SK-N-MC (cell line): ENCODE measurements around the gene FCHSD2.
A peak's percentile ranks its signal among the peaks of the same experiment; 100 is the strongest.

Experiments used
- DNase-seq: peaks from one replicate; pipeline ENCODE4 v3.0.0-alpha.2; 2011; ENCODE audit warnings: low read depth, low spot score
- H3K27ac ChIP-seq: fragments of 200-600 bp; sonication (generic); 2 replicates; pipeline ENCODE4 v1.5.1; 2016; ENCODE audit warnings: mixed run types
- H3K36me3 ChIP-seq: fragments of 200-600 bp; sonication (generic); 2 replicates; pipeline ENCODE4 v1.6.1; 2017; ENCODE audit warnings: antibody characterized with exemption, low read length, mixed read lengths; ENCODE audit not compliant: insufficient read depth
- H3K4me3 ChIP-seq: fragments of 200-600 bp; sonication (generic); 2 replicates; pipeline ENCODE4 v1.5.1; 2016
- H3K9ac ChIP-seq: fragments of 200-600 bp; sonication (generic); 2 replicates; pipeline ENCODE4 v1.8.0; 2017; ENCODE audit warnings: mixed run types, mixed read lengths; ENCODE audit not compliant: insufficient read length
- H3K9me3 ChIP-seq: fragments of 200-600 bp; sonication (generic); 2 replicates; pipeline ENCODE4 v1.6.1; 2017; ENCODE audit warnings: low read depth, mild to moderate bottlenecking, antibody characterized with exemption, low read length, moderate library complexity, mixed read lengths
- EZH2 ChIP-seq: fragments of 200-600 bp; sonication (generic); IDR thresholded peaks from one replicate; pipeline ENCODE4 v1.6.1; 2017; ENCODE audit warnings: antibody characterized with exemption
- FOXP2 ChIP-seq: optimal IDR thresholded peaks from 2 replicates; pipeline ENCODE3; 2011; ENCODE audit warnings: mild to moderate bottlenecking, moderate library complexity; ENCODE audit not compliant: insufficient read depth; ENCODE audit errors: extremely low read length, control extremely low read depth
- POLR2AphosphoS5 ChIP-seq: IDR thresholded peaks from 2 replicates; pipeline ENCODE4 v1.6.1; 2012; ENCODE audit warnings: mild to moderate bottlenecking, low read depth, low read length, borderline replicate concordance

FCHSD2 gene

DNA sequence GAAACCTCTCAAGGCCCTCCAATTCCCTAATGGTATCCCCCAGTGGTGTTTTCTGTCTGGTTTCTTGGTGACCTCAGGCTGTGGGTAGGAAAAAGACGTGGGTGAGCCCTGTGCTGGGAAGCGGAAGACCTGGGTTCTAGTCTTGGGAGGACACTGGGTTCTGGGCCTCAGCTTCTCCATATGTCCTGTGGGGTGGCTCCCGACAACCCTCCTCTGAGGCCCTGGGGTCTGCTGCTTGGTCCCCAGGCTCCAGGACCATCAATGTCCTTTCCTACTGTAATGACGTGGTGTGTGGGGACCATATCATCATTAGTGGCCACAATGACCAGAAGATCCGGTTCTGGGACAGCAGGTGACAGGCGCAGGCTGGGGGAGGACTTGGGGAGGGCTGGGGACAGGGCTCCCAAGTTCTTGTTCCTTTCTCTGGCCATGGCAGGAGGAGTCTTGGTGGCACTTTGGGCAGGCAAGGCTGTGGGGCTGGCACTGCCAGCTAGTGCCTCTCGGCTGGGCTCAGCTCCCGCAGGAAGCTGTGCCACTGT is 315.1 kb downstream of the FCHSD2 start:
- no peak overlapping the region for H3K9ac ChIP-seq
- no peaks in the 10 kb centered on the region for H3K9me3 ChIP-seq
- H3K27ac ChIP-seq: no peak overlapping the region
- no peak for DNase-seq
- TF ChIP-seq POLR2AphosphoS5: no peak
- TF ChIP-seq EZH2: no peak
- no peak overlapping the region for H3K4me3 ChIP-seq
- H3K36me3 ChIP-seq: no peaks in the 10 kb centered on the region

DNA sequence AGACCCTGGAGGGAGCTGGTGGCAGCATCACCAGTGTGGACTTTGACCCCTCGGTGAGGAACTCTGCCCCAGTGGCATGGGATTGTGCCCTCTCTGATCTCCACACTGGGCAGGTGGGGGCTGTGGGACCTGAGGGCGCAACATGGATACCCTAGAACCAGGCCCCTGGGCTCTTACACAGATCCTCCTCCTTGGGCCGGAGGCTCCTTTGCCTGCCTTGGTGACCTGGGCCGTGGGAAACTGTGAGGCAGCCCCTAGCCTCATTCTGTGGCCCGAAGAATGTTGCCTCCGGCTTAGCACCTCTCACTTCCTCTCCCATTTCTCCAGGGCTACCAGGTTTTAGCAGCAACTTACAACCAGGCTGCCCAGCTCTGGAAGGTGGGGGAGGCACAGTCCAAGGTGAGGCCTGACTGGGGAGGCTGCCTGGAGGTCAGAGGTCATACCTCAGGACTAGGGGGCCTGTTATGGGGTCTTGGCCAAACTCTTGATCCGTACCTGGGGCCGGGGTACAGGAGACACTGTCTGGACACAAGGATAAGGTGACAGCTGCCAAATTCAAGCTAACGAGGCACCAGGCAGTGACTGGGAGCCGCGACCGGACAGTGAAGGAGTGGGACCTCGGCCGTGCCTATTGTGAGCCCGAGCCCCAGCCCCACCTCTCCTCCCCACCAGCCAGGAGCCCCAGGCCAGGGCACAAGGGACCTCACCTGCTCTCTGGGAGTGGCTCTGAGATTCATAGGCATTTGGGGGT is 315.8 kb downstream of the FCHSD2 start:
- no peak overlapping the region for H3K27ac ChIP-seq
- no peaks in the 10 kb centered on the region for H3K9me3 ChIP-seq
- H3K4me3 ChIP-seq: no peak overlapping the region
- no peaks in the 10 kb centered on the region for H3K36me3 ChIP-seq
- H3K9ac ChIP-seq: no peak overlapping the region
- DNase-seq: no peak
- TF ChIP-seq FOXP2 (no peak), EZH2 (no peak), POLR2AphosphoS5 (no peak)

- Histone ChIP-seq H3K9ac (no peak overlapping the region), H3K36me3 (no peaks in the 10 kb centered on the region)
Observed at GRCh38 chr11:72825661-72826060, 316.5 kb downstream of the FCHSD2 start.

DNA sequence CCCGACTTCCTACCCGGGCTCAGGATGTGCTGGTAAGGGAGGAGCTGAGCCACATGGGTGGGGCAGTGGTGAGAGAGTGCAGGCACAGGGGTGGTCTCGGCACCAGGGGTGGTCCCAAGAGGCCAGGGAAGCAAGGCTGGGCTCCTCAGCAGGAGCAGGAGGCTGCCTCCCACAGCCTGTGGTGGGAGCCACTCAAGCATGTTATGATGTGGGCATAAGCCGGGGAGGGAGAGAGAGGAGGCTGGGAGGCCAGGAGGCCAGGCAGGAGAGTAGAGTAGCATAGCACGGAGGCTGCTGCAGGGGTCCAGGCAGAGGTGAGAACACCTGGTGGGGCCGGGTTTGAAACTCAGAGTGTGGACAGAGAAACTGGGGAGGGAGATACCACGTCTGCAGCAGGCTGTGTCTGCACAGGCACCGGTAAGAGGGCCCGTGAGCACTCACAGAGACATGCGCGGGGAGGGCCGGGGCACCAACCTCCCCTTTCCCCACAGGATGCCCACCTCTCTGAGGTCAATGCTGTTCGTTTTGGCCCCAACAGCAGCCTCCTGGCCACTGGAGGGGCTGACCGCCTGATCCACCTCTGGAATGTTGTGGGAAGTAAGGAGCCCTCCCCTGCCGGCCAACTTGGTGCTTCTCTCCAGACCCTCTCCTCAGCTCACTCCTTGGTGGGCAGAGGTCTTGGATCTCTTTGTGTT is 317.2 kb downstream of the FCHSD2 start:
- Histone ChIP-seq H3K27ac (no peak overlapping the region), H3K9ac (no peak overlapping the region), H3K36me3 (no peaks in the 10 kb centered on the region), H3K4me3 (no peak overlapping the region), H3K9me3 (no peaks in the 10 kb centered on the region)
- no peak for TF ChIP-seq FOXP2
- no peak for TF ChIP-seq POLR2AphosphoS5
- no peak for TF ChIP-seq EZH2
- no peak for DNase-seq

More at GRCh38 chr11:72825661-72826060, 316.5 kb downstream of the FCHSD2 start:
- DNase-seq: no peak
- no peak for TF ChIP-seq POLR2AphosphoS5
- TF ChIP-seq EZH2: no peak
- H3K9me3 ChIP-seq: no peaks in the 10 kb centered on the region
- H3K4me3 ChIP-seq: no peak overlapping the region
- no peak overlapping the region for H3K27ac ChIP-seq

DNA sequence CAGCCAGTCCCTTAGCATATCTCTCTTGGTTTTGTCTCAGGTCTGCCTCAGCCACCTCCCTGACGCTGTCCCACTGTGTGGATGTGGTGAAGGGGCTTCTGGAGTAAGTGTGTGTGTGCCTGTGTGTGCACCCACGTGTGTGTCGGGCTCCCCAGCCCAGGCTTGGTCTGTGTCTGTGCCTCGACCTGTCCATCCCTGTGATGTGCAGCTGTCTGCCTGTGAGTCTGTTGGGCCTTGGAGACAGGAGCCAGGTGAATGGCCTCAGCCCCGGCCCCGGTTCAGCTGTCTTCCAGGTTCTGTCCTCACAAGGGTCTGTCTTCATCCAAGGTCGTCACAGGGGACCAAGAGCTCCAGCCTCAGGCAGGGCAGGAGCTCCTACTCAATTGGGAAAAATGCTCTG is 318.1 kb downstream of the FCHSD2 start:
- no peaks in the 10 kb centered on the region; the same call in 1 of the 2 replicates for H3K36me3 ChIP-seq
- H3K4me3 ChIP-seq: no peak overlapping the region
- no peak for DNase-seq
- no peak overlapping the region for H3K9ac ChIP-seq
- no peaks in the 10 kb centered on the region for H3K9me3 ChIP-seq
- H3K27ac ChIP-seq: no peak overlapping the region
- TF ChIP-seq FOXP2: no peak
- TF ChIP-seq POLR2AphosphoS5: no peak

GRCh38 chr11:72823105-72823804 is 318.9 kb downstream of the FCHSD2 start:
- no peak for TF ChIP-seq FOXP2
- TF ChIP-seq POLR2AphosphoS5: no peak
- TF ChIP-seq EZH2: no peak
- H3K36me3 ChIP-seq: no peaks in the 10 kb centered on the region; the same call in 1 of the 2 replicates
- H3K9ac ChIP-seq: no peak overlapping the region
- no peak overlapping the region for H3K4me3 ChIP-seq
- no peak overlapping the region for H3K27ac ChIP-seq
- H3K9me3 ChIP-seq: no peaks in the 10 kb centered on the region
- DNase-seq: no peak

DNA sequence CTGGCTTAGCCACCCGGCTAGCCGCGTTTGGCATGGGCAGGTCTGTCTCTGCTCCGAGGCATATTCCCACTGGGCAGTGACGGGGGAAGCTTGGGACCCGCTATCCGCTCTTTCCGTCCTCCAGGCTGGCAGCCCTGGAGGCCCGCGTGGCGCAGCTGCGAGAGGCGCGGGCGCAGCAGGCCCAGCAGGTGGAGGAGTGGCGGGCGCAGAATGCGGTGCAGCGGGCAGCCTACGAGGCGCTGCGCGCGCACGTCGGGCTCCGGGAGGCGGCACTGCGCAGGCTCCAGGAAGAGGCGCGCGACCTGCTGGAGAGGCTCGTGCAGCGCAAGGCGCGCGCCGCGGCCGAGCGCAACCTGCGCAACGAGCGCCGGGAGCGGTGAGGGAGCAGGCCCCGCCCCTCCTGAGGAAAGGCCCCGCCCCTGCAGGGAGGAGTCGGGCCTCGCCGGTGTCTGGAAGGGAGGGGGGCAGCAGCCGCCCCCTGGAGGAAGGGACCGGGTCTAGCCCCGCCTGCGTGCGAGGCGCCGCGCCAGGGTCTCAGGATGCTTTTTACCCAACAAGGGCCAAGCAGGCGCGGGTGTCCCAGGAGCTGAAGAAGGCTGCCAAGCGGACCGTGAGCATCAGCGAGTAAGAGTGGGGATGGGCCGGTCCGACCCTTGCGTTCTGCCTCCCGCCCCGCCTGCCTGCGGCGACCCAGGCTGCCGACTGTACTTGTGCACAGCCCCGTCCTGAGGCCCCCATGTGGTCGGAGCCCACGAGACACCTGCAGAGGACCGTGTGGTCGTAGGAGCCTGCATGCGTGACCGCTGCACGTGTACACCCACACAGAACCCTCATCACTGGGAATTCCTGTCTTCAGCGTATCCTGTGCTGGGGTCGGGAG is 320.0 kb downstream of the FCHSD2 start:
- Histone ChIP-seq H3K36me3 (no peaks in the 10 kb centered on the region; the same call in 1 of the 2 replicates), H3K27ac (no peak overlapping the region), H3K9me3 (no peaks in the 10 kb centered on the region), H3K4me3 (peak overlapping the region; percentile 76), H3K9ac (peak overlapping the region; percentile 71)
- DNase-seq: peak; percentile 40
- no peak for TF ChIP-seq FOXP2
- TF ChIP-seq EZH2: no peak
- TF ChIP-seq POLR2AphosphoS5: peak; percentile 93
